Vagina (tissue), 2 donors: ENCODE data around the gene ZNF518A. TPM values are rescaled to one million over a fixed set of nuclear protein-coding genes. Genes with fewer than 3 reads are reported as not detected.

Experiments
- DNase-seq, 2 donors: peaks; one replicate each; pipeline ENCODE4 v3.0.0-alpha.2; 2017; ENCODE audit errors: extremely low spot score in 2 of 2
- H3K27ac ChIP-seq: fragments of 200-600 bp; sonication (generic); one replicate; pipeline ENCODE4 v1.5.1; 2019
- H3K27me3 ChIP-seq: fragments of 200-600 bp; sonication (generic); one replicate; pipeline ENCODE4 v1.5.1; 2019
- H3K36me3 ChIP-seq, 2 donors: fragments of 200-600 bp; sonication (generic); one replicate each; pipeline ENCODE4 v1.5.1; 2017 to 2019
- H3K4me1 ChIP-seq: fragments of 200-600 bp; sonication (generic); one replicate; pipeline ENCODE4 v1.5.1; 2019
- H3K4me3 ChIP-seq, 2 donors: fragments of 200-600 bp; sonication (generic); 1 replicate in 1 of 2; 2 replicates in 1 of 2; pipeline ENCODE4 v1.5.1; 2016 to 2019
- H3K9me3 ChIP-seq: fragments of 200-600 bp; sonication (generic); one replicate; pipeline ENCODE4 v1.5.1; 2019
- CTCF ChIP-seq, 3 experiments: fragments of 450-650 bp in 2 of 3; fragments of 200-600 bp in 1 of 3; sonication (generic) in 1 of 3; IDR thresholded peaks; one replicate each; pipeline ENCODE4 v1.5.1; 2017 to 2019; ENCODE audit warnings: antibody characterized with exemption in 3 of 3, mild to moderate bottlenecking in 2 of 3, moderate library complexity in 2 of 3
- POLR2A ChIP-seq, 2 donors: fragments of 450-650 bp; IDR thresholded peaks; one replicate each; pipeline ENCODE4 v1.6.1; 2017; ENCODE audit warnings: antibody characterized with exemption in 2 of 2, mild to moderate bottlenecking in 2 of 2, moderate library complexity in 2 of 2
- POLR2AphosphoS5 ChIP-seq, 2 donors: sonication (generic); formaldehyde crosslinking; IDR thresholded peaks; one replicate each; pipeline ENCODE4 v1.9.0; 2017; ENCODE audit warnings: antibody characterized with exemption in 2 of 2, mild to moderate bottlenecking in 2 of 2, low read depth in 1 of 2; ENCODE audit not compliant: insufficient read depth in 1 of 2
- intact Hi-C: fragments of 100-400 bp; cut with DNase I; formaldehyde crosslinking; loops from one replicate; pipeline ENCODE4 v1.15.1; 2023
- total RNA-seq: library from RNA; depleted of rRNA; stranded (reverse); fragments of >200 nt; gene quantifications from one replicate; pipeline ENCODE4 v1.2.3, GENCODE V29; 2016

The ZNF518A gene
- total RNA-seq, 1 donor from 2014 or later: 12.5 TPM

- no peak overlapping the region for H3K27ac ChIP-seq
- TF ChIP-seq POLR2AphosphoS5 (IDR thresholded peaks at IDR 0.05; ENCODE audit: insufficient read depth in 1 of 2, low read depth in 1 of 2) (no peak), POLR2A (IDR thresholded peaks at IDR 0.05) (no peak), CTCF (IDR thresholded peaks at IDR 0.05) (no peak)
- DNase-seq: no peak
- intact Hi-C loops: no loop called here
- H3K4me3 ChIP-seq: no peak overlapping the region
- peaks cover 2% of the 10 kb centered on the region for H3K4me1 ChIP-seq
- H3K9me3 ChIP-seq: no peaks in the 10 kb centered on the region
- H3K36me3 ChIP-seq: peaks cover 0 to 37% of the 10 kb centered on the region in 2 donors
- no peaks in the 10 kb centered on the region for H3K27me3 ChIP-seq
These were observed 6.7 kb downstream of the ZNF518A start for GRCh38 chr10:96136810-96137209.

- no peak for TF ChIP-seq POLR2A (IDR thresholded peaks at IDR 0.05)
- TF ChIP-seq POLR2AphosphoS5 (IDR thresholded peaks at IDR 0.05; ENCODE audit: insufficient read depth in 1 of 2, low read depth in 1 of 2): no peak
- TF ChIP-seq CTCF (IDR thresholded peaks at IDR 0.05): no peak
- Histone ChIP-seq H3K27me3 (no peaks in the 10 kb centered on the region), H3K4me3 (no peak overlapping the region), H3K36me3 (peaks cover 0 to 37% of the 10 kb centered on the region in 2 donors), H3K9me3 (no peaks in the 10 kb centered on the region), H3K27ac (no peak overlapping the region), H3K4me1 (no peaks in the 10 kb centered on the region)
- intact Hi-C loops: no loop called here
- DNase-seq: no peak
These were observed 7.5 kb downstream of the ZNF518A start for GRCh38 chr10:96137567-96137966.

- Histone ChIP-seq H3K36me3 (peaks cover 0 to 36% of the 10 kb centered on the region in 2 donors), H3K4me1 (no peaks in the 10 kb centered on the region), H3K27me3 (no peaks in the 10 kb centered on the region), H3K4me3 (no peak overlapping the region), H3K9me3 (no peaks in the 10 kb centered on the region), H3K27ac (no peak overlapping the region)
- DNase-seq: no peak
- intact Hi-C loops: no loop called here
- no peak for TF ChIP-seq POLR2A (IDR thresholded peaks at IDR 0.05)
- no peak for TF ChIP-seq POLR2AphosphoS5 (IDR thresholded peaks at IDR 0.05; ENCODE audit: insufficient read depth in 1 of 2, low read depth in 1 of 2)
- TF ChIP-seq CTCF (IDR thresholded peaks at IDR 0.05): no peak
These were observed 8.0 kb downstream of the ZNF518A start for GRCh38 chr10:96138102-96138501.

- no peak for DNase-seq
- H3K36me3 ChIP-seq: peaks cover 0 to 61% of the 10 kb centered on the region in 2 donors
- TF ChIP-seq CTCF (IDR thresholded peaks at IDR 0.05): no peak
- TF ChIP-seq POLR2AphosphoS5 (IDR thresholded peaks at IDR 0.05; ENCODE audit: insufficient read depth in 1 of 2, low read depth in 1 of 2): no peak
- no peak for TF ChIP-seq POLR2A (IDR thresholded peaks at IDR 0.05)
- H3K9me3 ChIP-seq: no peaks in the 10 kb centered on the region
- no peak overlapping the region for H3K27ac ChIP-seq
- intact Hi-C loops: no loop called here
- H3K4me3 ChIP-seq: no peak overlapping the region
- H3K4me1 ChIP-seq: no peaks in the 10 kb centered on the region
- no peaks in the 10 kb centered on the region for H3K27me3 ChIP-seq
These were observed 22.3 kb downstream of the ZNF518A start for GRCh38 chr10:96152437-96152836.

GRCh38 chr10:96153070-96153469 lies 23.0 kb downstream of the ZNF518A start:
- Histone ChIP-seq H3K36me3 (peaks cover 0 to 62% of the 10 kb centered on the region in 2 donors), H3K9me3 (no peaks in the 10 kb centered on the region), H3K27ac (no peak overlapping the region), H3K27me3 (no peaks in the 10 kb centered on the region), H3K4me3 (no peak overlapping the region), H3K4me1 (no peaks in the 10 kb centered on the region)
- DNase-seq: no peak
- TF ChIP-seq CTCF (IDR thresholded peaks at IDR 0.05): no peak
- no peak for TF ChIP-seq POLR2A (IDR thresholded peaks at IDR 0.05)
- no peak for TF ChIP-seq POLR2AphosphoS5 (IDR thresholded peaks at IDR 0.05; ENCODE audit: insufficient read depth in 1 of 2, low read depth in 1 of 2)
- intact Hi-C loops: no loop called here
